Esophagus (tissue), 2 donors: Measurements from ENCODE around the gene FKBP2. TPM values are rescaled to one million over a fixed set of nuclear protein-coding genes. Genes with fewer than 3 reads are reported as not detected.
A peak's percentile ranks its signal among the peaks of the same experiment; 100 is the strongest.

Source experiments
- H3K27ac ChIP-seq, 2 donors: one replicate each; pipeline ENCODE4 v1.5.1; 2013; ENCODE audit warnings: low read depth in 2 of 2, mild to moderate bottlenecking in 2 of 2, inconsistent platforms in 1 of 2, low read length in 1 of 2, moderate library complexity in 1 of 2
- H3K27me3 ChIP-seq, 2 donors: one replicate each; pipeline ENCODE4 v1.6.1; 2013; ENCODE audit warnings: low read length in 2 of 2, control low read depth in 1 of 2, mild to moderate bottlenecking in 1 of 2; ENCODE audit not compliant: insufficient read depth in 2 of 2, control insufficient read depth in 1 of 2
- H3K36me3 ChIP-seq, 2 donors: one replicate each; pipeline ENCODE4 v1.6.1; 2013; ENCODE audit warnings: low read length in 1 of 2; ENCODE audit not compliant: control insufficient read depth in 2 of 2, insufficient read depth in 2 of 2
- H3K4me1 ChIP-seq, 2 donors: one replicate each; pipeline ENCODE4 v1.6.1; 2013; ENCODE audit warnings: low read length in 1 of 2; ENCODE audit not compliant: control insufficient read depth in 2 of 2, insufficient read depth in 2 of 2
- H3K4me3 ChIP-seq, 2 donors: one replicate each; pipeline ENCODE4 v1.5.1; 2013; ENCODE audit warnings: low read length in 2 of 2, mild to moderate bottlenecking in 2 of 2, low read depth in 1 of 2, moderate library complexity in 1 of 2
- H3K9me3 ChIP-seq, 2 donors: one replicate each; pipeline ENCODE4 v1.6.1; 2013; ENCODE audit warnings: mild to moderate bottlenecking in 2 of 2, low read depth in 1 of 2, low read length in 1 of 2, moderate library complexity in 1 of 2; ENCODE audit not compliant: control insufficient read depth in 2 of 2, insufficient read depth in 1 of 2
- WGBS, 2 donors: extraction: QIAGEN DNeasy Blood & Tissue Kit; methylation state at CpG; one replicate each; pipeline ENCODE4 v1.1.7; 2013; 5-methylcytosine and 5-hydroxymethylcytosine counted together
- polyA plus RNA-seq, 2 donors: library from polyadenylated mRNA; stranded (reverse); fragments of 200-250 nt; gene quantifications; one replicate each; pipeline ENCODE4 v1.2.3, GENCODE V29; 2013
- donor health status: healthy with polysubstance abuse.
- donor health status: Bipolar disorder and iron deficiency.

Gene FKBP2
- polyA plus RNA-seq, 2 donors = 119 to 202 TPM

- Histone ChIP-seq H3K27ac (peak within 1 kb of the TSS; percentile 73 to 76), H3K4me3 (peak within 1 kb of the TSS; percentile 26 to 47), H3K9me3 (no peaks in the 10 kb centered on the region), H3K27me3 (no peaks in the 10 kb centered on the region), H3K4me1 (peaks cover 0 to 6% of the 10 kb centered on the region in 2 donors), H3K36me3 (peaks cover 13 to 26% of the 10 kb centered on the region in 2 donors)
- 55 to 75% methylated on average over 24 to 27 of the region's 27 CpGs for WGBS, 2 donors
Measured at GRCh38 chr11:64206457-64207255, 34.2 kb upstream of the FKBP2 start, which contains the start of gene FERMT3. TSS of gene FERMT3 (plus strand) at chr11:64206721. CDS start at chr11:64207365, 644 bp downstream.

DNA sequence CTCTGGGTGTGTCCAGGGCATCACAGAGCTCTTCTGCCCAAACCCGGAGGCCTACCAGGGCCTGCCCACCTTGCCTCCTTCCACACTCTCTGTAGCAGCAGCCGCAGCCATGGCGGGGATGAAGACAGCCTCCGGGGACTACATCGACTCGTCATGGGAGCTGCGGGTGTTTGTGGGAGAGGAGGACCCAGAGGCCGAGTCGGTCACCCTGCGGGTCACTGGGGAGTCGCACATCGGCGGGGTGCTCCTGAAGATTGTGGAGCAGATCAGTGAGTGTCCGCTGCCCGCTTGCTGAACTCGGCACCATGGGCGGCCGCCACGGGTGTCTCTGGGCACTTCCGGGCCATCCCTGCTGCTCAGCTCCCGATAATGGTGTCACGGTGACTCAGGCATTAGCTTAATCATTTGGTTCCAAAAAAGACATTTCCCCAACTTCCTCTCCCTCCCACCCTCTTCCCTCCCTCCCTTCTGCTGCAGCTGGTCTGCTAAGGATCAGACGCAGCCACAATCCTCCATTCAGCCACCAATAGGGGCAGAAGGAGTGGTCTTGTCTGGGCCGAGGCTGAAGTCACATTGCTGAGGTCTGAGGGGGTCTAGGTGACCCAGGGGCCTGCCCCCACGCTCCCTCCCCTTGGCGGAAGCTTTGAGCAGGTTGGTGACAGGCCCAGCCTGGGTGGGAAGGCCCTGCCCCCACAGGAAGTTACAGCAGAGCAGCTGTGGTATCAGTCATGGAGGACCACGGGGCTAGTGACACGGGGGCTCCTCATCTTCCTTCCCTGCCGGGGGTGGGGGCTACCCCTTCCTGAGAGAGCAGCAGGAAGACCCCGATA, 33.4 kb upstream of the FKBP2 start:
- H3K27ac ChIP-seq = peak overlapping the region; percentile 73 to 76
- H3K36me3 ChIP-seq = peaks cover 13 to 21% of the 10 kb centered on the region in 2 donors
- 53 to 60% methylated on average over 30 of the region's 30 CpGs for WGBS, 2 donors
- H3K4me1 ChIP-seq = peaks cover 0 to 6% of the 10 kb centered on the region in 2 donors
- H3K4me3 ChIP-seq = peak overlapping the region; percentile 26 to 47
- H3K27me3 ChIP-seq = no peaks in the 10 kb centered on the region
- H3K9me3 ChIP-seq = no peaks in the 10 kb centered on the region

DNA sequence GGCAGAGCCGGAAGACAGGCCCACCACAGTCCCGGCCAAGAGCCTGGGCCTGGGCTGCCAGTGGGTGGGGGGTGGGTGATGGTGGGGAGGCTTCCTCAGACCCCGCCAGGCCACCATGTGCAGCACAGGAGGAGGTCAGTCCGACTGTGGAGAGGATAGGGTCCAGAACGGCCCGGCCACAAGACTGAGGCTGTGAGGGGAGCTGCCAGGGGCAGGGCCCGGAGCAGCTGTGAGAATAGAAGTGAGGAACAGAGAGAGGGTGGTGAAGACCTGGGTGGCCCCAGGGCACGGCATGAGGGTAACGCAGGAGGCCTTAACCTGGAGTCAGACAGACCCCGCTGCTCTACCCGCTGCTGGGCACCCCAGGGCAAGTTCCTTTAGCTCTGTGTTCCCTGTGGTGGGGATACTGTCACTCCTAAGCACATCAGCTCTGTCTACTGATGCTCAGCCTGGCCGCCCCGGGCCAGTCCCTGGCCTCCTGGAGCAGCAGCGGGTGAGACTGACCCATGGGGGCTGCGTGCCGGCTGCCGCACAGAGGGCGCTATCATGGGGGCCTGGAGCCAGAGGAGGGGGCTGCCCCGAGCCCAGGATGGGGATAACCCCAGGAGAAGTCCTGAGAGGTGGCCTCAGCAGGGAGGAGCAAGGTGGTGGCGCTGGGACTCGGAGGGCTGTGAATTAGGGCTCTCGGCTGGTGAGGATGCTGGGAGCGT, 32.7 kb upstream of the FKBP2 start:
- H3K27ac ChIP-seq = peak overlapping the region; percentile 73 to 76
- peaks cover 5 to 13% of the 10 kb centered on the region in 2 donors for H3K36me3 ChIP-seq
- H3K27me3 ChIP-seq = no peaks in the 10 kb centered on the region
- peaks cover 0 to 6% of the 10 kb centered on the region in 2 donors for H3K4me1 ChIP-seq
- peak overlapping the region; percentile 0 to 26 for H3K4me3 ChIP-seq
- 79 to 81% methylated on average over 23 of the region's 23 CpGs for WGBS, 2 donors
- H3K9me3 ChIP-seq = no peaks in the 10 kb centered on the region

DNA sequence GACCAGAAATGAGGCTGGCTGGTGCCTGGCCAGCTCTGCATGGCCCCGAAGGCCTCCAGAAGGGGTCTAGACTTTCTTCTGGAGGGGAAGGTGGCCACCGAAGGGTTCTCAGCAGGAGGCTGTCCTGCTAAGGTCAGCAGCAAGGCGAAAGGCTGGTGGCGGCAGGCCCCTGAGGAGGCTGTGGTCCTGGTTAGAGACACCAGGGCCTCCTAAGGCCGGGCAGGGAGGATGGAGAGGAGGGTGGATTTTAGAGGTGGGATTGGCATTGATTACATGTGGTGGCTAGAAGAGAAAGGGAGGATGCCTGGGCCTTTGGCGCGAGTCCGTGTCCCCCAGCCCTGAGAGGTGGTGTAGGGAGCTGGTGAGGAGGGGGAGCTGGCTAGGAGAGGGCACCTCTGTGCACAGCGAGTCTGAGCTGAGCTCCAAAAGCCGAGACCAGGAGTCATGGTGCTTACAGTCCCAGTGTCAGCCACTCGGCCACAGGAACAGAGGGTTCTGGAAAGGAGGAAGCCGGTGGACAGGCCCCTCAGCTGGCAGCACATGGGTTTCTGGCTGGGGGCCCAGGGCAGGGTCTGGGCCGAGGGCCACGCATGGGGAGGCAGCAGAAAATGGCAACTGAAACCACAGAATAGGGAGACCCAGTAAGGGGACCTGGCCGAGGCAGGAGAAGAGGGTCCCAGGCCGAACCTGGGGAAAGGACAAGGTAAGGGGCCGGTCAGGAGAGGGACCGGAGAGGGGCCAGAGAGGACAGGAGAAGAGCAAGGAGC, 31.9 kb upstream of the FKBP2 start:
- WGBS, 2 donors = 85 to 91% methylated on average over 18 of the region's 18 CpGs
- Histone ChIP-seq H3K4me1 (peaks cover 0 to 6% of the 10 kb centered on the region in 2 donors), H3K4me3 (no peak overlapping the region), H3K27me3 (no peaks in the 10 kb centered on the region), H3K9me3 (no peaks in the 10 kb centered on the region), H3K27ac (no peak overlapping the region), H3K36me3 (peaks cover 3 to 6% of the 10 kb centered on the region in 2 donors)

DNA sequence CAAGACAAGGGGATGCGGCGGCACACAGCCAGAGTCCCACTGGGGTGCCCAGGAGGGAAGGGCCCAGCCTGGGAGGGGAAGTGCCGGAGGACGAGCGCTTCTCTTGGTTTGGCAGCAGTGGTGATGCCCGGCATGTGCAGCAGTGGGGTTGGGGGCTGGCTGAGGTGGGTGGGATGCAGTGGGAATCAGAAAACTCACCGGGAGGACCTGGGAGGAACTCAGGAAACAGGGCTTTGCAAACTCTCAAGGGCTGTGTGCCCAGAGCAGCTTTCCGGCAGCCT, 31.4 kb upstream of the FKBP2 start:
- H3K36me3 ChIP-seq = peaks cover 3% of the 10 kb centered on the region in 2 donors

DNA sequence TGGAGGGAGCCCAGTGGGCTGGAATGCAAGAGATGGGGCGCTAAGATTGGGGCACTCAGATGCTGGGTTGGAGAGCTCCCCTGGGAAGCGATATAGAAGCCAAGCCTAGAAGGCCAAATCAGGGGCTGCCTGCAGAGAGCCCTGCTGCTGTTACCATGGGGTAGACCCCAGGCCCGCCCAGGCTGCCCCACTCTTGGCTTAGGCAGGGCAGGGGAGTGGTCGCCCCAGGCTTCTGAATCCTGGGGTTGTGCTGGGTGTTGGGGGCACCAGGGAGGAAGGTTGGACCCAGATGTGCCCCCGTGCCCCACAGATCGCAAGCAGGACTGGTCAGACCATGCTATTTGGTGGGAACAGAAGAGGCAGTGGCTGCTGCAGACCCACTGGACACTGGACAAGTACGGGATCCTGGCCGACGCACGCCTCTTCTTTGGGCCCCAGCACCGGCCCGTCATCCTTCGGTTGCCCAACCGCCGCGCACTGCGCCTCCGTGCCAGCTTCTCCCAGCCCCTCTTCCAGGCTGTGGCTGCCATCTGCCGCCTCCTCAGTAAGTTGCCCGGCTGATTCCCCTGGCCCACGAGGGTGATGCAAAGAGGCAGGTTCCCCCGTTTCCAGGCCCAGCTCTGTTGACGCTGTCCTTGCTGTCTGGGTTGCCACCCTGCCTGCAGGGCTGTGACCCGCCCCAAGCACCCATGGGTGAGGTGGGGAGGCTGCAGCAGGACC, 30.4 kb upstream of the FKBP2 start:
- H3K27me3 ChIP-seq = no peaks in the 10 kb centered on the region
- H3K36me3 ChIP-seq = peaks cover 3% of the 10 kb centered on the region in 2 donors
- H3K27ac ChIP-seq = no peak overlapping the region
- H3K4me1 ChIP-seq = peaks cover 0 to 6% of the 10 kb centered on the region in 2 donors
- H3K4me3 ChIP-seq = no peak overlapping the region
- WGBS, 2 donors = 89 to 93% methylated on average over 24 of the region's 24 CpGs
- H3K9me3 ChIP-seq = no peaks in the 10 kb centered on the region

More for the DNA sequence above, 31.4 kb upstream of the FKBP2 start:
- no peak overlapping the region for H3K27ac ChIP-seq
- no peak overlapping the region for H3K4me3 ChIP-seq
- no peaks in the 10 kb centered on the region for H3K27me3 ChIP-seq
- H3K4me1 ChIP-seq = peaks cover 0 to 6% of the 10 kb centered on the region in 2 donors
- H3K9me3 ChIP-seq = no peaks in the 10 kb centered on the region
- WGBS, 2 donors = 82 to 86% methylated on average over 8 of the region's 8 CpGs

- WGBS, 2 donors = 78 to 88% methylated on average over 27 to 30 of the region's 30 CpGs
- Histone ChIP-seq H3K4me1 (peaks cover 0 to 6% of the 10 kb centered on the region in 2 donors), H3K27ac (no peak overlapping the region), H3K36me3 (no peaks in the 10 kb centered on the region), H3K9me3 (no peaks in the 10 kb centered on the region), H3K4me3 (no peak overlapping the region), H3K27me3 (no peaks in the 10 kb centered on the region)
Measured at GRCh38 chr11:64211181-64211872, 29.6 kb upstream of the FKBP2 start.

- no peaks in the 10 kb centered on the region for H3K27me3 ChIP-seq
- H3K4me3 ChIP-seq = no peak overlapping the region
- peaks cover 0 to 5% of the 10 kb centered on the region in 2 donors for H3K36me3 ChIP-seq
- H3K9me3 ChIP-seq = no peaks in the 10 kb centered on the region
- 81 to 83% methylated on average over 6 of the region's 6 CpGs for WGBS, 2 donors
- no peak overlapping the region for H3K27ac ChIP-seq
- H3K4me1 ChIP-seq = no peaks in the 10 kb centered on the region
Measured at GRCh38 chr11:64216879-64217278, 24.0 kb upstream of the FKBP2 start.
